ENCODE results near the gene ADSL.
A peak's percentile ranks its signal among the peaks of the same experiment; 100 is the strongest.

Gene ADSL

GRCh38 chr22:40328546-40329456 is 17.5 kb upstream of the ADSL start:
- no peak for DNase-seq (ENCODE audit: low spot score)

GRCh38 chr22:40329466-40329865 is 16.8 kb upstream of the ADSL start:
- no peak for DNase-seq (ENCODE audit: low spot score)

DNA sequence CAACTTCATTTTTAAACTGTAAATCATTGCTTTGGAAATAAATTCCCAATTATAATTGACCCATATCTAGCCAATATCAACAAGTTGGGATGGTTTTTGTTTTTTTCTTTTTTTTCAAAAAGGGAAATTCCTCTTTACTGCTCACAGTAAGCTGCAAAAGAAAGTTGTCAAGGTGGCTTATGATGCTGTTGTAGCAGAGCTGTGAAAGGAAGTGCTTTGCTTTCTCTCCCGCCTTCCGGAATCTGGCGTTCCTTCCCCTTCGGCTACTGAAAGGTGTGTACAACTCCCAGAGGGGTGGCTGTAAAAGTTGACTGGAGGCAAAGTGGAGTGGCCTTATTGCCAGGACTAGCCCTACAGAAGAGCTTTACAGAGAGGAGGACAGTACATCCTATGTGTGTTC is 16.2 kb upstream of the ADSL start:
- no peak for DNase-seq (ENCODE audit: low spot score)

- no peak for DNase-seq (ENCODE audit: low spot score)
Measured at GRCh38 chr22:40330615-40331014, 15.7 kb upstream of the ADSL start.

GRCh38 chr22:40331706-40332105 is 14.6 kb upstream of the ADSL start:
- no peak for DNase-seq (ENCODE audit: low spot score)

DNA sequence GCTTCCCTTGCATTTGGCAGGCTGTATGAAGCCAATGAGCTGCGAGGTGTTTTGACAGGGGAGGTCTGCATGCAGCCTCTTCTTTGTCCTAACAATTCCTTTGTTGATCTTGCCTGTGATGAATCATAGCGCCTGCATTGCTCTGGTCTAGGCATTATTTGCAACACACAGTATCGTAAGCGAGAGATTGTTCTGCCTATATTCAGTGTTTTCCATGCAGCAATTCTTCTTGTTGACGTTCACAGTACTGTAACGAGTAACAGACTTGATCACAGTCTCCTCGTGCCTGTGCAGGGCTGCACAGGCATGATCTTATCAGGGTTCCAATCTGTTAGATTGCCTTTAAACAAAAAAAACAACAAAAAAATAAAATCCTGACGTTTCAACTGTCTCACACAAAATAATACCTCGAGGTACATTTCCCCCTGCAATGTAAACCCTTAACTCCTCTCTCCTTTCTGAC is 13.9 kb upstream of the ADSL start:
- no peak for DNase-seq (ENCODE audit: low spot score)

- no peak for DNase-seq (ENCODE audit: low spot score)
Measured at GRCh38 chr22:40334060-40334459, 12.2 kb upstream of the ADSL start.

GRCh38 chr22:40334899-40335298 is 11.4 kb upstream of the ADSL start:
- no peak for DNase-seq (ENCODE audit: low spot score)

GRCh38 chr22:40335358-40335757 is 10.9 kb upstream of the ADSL start:
- DNase-seq (ENCODE audit: low spot score) = no peak

DNA sequence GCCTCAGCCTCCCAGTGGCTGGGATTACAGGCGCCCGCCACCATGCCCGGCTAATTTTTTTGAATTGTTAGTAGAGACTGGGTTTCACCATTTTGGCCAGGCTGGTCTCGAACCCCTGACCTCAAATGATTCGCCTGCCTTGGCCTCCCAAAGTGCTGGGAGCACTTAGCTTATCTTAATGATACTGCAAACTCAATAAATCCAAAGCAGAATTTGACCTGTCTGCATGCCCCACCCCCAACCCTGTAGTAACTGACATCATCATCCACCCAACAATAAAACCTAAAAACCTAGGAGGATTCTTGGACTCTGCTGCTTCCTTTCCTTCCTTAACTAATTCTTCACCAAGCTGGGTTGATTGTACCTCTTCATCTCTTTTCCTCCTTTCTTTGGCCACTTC is 6.3 kb upstream of the ADSL start:
- DNase-seq (ENCODE audit: low spot score) = no peak

- DNase-seq (ENCODE audit: low spot score) = no peak
Measured at GRCh38 chr22:40341604-40342003, 4.7 kb upstream of the ADSL start.

GRCh38 chr22:40342521-40342920 is 3.8 kb upstream of the ADSL start:
- no peak for DNase-seq (ENCODE audit: low spot score)

DNA sequence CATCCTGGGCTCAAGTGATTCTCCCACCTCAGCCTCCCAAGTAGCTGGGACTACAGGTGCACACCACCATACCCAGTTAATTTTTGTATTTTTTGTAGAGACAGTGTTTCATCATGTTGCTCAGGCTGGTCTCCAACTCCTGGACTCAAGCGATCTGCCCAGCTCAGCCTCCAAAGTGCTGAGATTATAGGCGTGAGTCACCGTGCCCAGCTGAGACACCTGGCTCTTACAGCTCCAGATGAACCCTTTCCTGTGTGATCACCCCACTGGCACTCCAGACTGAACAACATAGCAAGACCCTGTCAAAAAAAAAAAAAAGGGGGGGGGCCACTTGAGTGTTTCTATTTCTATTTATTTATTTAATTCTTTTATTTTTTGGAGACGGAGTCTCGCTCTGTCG is 1.0 kb upstream of the ADSL start:
- DNase-seq (ENCODE audit: low spot score) = peak; percentile 71

DNA sequence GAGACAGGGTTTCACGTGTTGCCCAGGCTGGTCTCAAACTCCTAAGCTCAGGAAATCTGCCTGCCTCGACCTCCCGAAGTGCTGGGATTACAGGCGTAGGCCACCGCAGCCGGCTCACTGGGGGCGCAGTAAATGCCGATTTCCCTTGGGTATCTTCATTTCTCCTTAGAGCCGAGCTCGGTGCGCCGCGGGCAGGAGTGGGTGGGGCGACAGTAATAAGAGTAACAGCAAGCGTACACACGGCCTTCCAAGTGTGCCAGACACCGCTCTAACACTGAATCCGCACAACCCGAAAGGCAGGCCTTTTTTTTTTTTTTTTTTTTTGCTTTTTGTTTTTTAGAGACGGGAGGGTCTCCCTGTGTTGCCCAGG is 500 bp upstream of the ADSL start:
- DNase-seq (ENCODE audit: low spot score) = peak; percentile 58

- no peak for DNase-seq (ENCODE audit: low spot score)
Measured at GRCh38 chr22:40347300-40347699, 1.0 kb downstream of the ADSL start.

GRCh38 chr22:40348025-40348658 is 1.8 kb downstream of the ADSL start:
- DNase-seq (ENCODE audit: low spot score) = peak; percentile 59

- DNase-seq (ENCODE audit: low spot score) = no peak
Measured at GRCh38 chr22:40352763-40353162, 6.5 kb downstream of the ADSL start.

GRCh38 chr22:40361100-40361499 is 14.8 kb downstream of the ADSL start:
- DNase-seq (ENCODE audit: low spot score) = no peak

DNA sequence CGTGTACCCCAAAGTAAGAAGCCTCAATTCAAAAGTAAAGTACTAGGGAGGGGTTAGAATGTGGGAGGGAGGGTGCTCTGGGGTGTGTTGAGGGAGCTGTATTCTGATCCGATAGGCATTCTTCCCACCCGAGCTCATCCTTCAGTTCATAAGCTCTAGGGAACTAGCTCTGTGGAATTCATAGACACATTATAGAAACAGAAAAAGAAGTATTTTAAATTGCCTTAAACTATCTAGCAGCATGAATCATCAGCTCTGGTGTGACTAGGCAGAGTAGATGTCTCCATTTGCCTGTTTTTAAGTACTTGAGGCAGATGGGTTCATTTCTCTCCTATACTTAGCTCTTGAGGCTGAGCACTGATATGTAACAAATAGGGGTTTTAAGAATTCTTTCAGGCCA is 16.8 kb downstream of the ADSL start:
- no peak for DNase-seq (ENCODE audit: low spot score)

GRCh38 chr22:40364431-40364830 is 18.1 kb downstream of the ADSL start:
- DNase-seq (ENCODE audit: low spot score) = no peak

GRCh38 chr22:40366068-40366467 is 19.8 kb downstream of the ADSL start:
- DNase-seq (ENCODE audit: low spot score) = no peak

- no peak for DNase-seq (ENCODE audit: low spot score)
Measured at GRCh38 chr22:40367342-40367741, 21.0 kb downstream of the ADSL start.

- DNase-seq (ENCODE audit: low spot score) = no peak
Measured at GRCh38 chr22:40368016-40368415, 21.7 kb downstream of the ADSL start.

DNA sequence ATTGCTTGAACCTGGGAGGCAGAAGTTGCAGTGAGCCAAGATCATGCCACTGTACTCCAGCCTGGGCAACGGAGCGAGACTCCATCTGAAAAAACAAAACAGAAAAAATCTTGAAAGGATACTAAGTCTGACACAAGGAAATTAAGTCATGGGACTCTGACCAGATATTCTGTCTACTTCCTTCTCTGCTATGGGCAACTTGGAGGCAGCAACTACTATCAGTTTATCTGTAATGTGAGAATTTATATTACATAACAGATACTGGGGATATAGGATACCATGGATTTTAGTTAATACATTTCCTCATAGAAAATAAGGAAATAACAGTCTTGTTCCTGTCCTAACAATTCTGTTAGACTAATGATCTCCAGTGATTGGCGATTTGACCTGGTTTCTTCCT is 22.5 kb downstream of the ADSL start:
- DNase-seq (ENCODE audit: low spot score) = peak; percentile 37
